Muscle of arm (tissue), 12 donors: ENCODE data around the gene OPN1SW. TPM values are rescaled to one million over a fixed set of nuclear protein-coding genes. Genes with fewer than 3 reads are reported as not detected.

Source experiments
- DNase-seq: peaks from one replicate; pipeline ENCODE4 v3.0.0-alpha.2; 2013
- polyA plus RNA-seq, 12 donors: library from polyadenylated mRNA; unstranded; fragments of 120-200 nt; gene quantifications; one replicate each; pipeline ENCODE4 v1.2.1, GENCODE V29; 2013; ENCODE audit not compliant: insufficient read length in 12 of 12

The OPN1SW gene
- polyA plus RNA-seq, 12 donors: 1.4 to 3.9 (median 2.4) TPM; not detected in 2

- no peak for DNase-seq
Measured at GRCh38 chr7:128759242-128759641, 16.4 kb downstream of the OPN1SW start.

GRCh38 chr7:128758553-128758952 lies 17.0 kb downstream of the OPN1SW start:
- DNase-seq: no peak

GRCh38 chr7:128757203-128757602 lies 18.4 kb downstream of the OPN1SW start:
- DNase-seq: no peak

GRCh38 chr7:128755819-128756476 lies 19.6 kb downstream of the OPN1SW start:
- no peak for DNase-seq

GRCh38 chr7:128755075-128755818 lies 20.3 kb downstream of the OPN1SW start:
- no peak for DNase-seq

GRCh38 chr7:128752251-128752650 lies 23.3 kb downstream of the OPN1SW start:
- no peak for DNase-seq

DNA sequence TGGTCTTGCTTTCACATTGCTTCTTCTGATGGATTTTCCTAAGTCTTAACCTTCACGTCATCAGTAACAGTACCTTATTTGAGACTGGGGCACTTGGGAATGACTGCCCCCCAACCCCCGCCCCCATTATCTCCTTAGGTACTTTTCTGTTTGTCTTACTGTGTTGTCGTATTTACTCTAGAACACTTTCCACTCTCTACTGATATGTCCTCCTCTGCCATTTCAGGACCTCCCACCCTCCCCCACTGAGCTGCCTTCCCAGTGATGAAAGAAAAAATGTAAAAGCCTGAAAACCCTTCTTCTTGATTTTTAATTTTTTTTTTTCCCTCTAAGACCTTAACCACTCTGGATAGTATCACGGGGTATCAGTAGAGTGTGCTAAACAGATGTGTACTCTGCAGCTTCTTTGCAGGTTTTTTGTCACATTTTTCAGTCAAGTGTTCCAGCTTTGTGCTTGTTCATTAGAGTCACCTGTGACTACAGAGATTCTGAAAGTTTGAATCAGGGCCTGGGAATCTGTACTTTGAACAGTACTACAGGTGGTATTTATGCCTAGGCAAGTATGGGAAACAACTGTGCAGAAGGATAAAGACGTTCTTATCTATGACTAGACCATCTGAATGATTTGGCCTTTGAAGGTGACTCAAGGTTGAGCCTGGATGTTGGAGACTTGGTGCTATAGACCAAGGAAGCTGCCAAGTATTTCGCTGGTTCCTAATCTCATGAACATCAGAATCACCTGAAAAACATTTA lies 28.1 kb downstream of the OPN1SW start:
- no peak for DNase-seq

GRCh38 chr7:128745706-128746105 lies 29.9 kb downstream of the OPN1SW start:
- DNase-seq: no peak

GRCh38 chr7:128744366-128744905 lies 31.2 kb downstream of the OPN1SW start:
- DNase-seq: no peak

DNA sequence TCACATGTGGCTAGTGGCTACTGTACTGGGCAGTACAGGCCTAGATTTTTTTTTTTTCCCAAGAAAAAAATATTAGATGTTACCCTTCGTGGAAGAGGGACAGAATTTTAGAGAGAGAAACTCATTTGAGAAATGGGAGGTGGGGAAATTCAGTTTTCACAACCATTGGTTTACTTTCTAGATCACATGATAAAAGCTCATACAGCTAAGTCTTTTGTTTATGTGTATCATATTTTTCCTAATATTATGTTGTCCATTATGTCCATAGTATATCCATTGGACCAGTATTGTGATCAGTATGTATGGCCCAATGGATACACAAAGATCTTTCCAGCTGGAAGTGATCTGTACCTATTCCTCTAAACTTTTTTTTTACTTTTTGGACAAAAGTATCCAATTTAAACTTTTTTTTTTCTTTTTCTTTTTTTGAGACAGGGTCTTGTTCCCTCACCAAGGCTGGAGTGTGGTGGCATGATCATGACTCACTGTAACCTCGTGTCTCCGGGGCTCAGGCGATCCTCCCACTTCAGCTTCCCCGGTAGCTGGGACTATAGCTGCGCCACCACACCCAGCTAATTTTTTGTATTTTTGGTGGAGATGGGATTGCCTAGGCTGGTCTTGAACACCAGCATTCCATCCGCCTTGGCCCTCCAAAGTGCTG lies 32.4 kb downstream of the OPN1SW start:
- DNase-seq: no peak

DNA sequence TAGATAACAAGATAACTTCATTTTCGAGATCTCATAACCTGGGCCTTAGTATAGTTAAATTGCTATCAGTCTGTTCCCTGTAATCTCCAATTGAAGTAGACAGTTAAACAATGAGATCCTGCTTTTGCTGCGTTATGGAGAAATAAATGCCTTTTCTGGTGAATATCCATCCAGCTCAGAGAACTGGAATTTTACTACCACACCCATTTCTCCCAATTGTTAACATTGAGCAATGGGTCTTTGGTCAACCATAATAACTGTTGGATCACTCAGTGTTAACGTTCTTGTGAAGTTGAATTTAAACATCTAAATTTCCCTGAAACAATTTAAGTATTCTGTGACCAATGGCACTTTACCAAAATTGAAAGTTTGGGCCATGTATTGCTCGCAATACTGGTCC lies 33.4 kb downstream of the OPN1SW start:
- DNase-seq: no peak

DNA sequence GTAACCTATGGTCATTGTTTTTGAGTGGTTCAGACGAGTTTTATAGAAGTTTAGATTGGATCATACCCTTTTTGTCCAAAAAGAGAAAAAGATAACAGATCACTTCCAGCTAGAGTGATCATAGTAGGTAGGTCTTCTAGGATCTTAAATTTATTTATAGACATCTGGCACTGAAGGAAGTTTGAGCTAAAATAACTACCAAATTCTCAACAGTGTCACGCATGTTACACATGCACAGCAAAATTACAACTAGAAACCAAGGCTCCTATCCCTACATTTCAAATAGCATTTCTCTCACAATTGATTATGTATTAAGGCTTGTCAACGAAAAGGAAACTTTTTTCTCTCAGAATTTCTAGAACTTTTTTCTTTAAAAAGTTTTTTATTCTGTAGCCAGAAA lies 34.1 kb downstream of the OPN1SW start:
- DNase-seq: no peak

DNA sequence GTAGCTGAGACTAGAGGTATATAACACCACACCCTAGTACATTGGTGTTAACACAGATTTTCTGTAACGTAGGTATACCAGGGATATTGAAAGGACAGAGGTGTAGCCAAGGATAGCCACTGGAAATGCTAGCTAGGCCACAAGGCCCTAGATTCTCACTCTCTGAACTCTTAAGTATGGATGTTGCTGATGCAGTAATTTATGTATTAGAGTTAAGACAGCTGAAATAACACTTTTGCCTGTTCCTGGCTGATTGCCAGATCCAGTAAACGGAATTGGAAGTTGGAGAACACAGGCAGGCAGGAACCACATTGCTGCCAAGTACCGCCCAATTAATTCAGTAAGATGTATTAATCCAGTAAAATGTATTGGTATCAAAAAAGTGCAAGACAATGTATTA lies 34.6 kb downstream of the OPN1SW start:
- DNase-seq: no peak

DNA sequence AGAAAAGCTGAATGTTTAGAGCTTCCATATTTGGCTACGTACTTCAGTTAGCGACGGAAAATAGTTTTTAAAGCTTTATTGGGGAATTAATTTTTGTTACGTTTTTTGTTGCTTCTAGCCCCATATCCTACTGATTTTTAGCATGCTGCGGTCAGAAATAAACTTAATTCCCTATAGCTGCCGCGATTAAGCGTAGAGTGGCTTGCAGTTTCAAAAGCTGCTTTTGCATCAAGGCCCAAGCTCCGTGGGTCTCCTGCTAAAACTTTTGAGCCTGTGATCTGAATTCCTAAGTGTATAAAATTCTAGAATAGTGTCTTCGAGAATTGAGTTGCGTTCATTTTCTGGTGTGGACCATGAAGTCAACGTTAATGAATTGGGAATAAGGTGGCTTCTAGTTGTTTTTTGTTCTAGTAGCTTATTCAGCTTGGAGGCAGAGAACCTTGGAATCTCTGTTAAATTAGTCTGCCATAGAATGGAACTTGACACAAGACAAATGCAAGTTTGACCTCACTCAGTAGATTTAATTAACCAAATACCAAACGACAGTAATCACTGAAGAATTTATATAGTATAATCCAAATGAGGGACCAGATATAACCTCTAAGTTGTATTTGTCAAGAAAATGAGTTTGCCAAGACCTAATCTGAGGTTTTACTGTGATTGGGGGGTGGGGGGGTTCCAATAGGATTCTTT lies 35.5 kb downstream of the OPN1SW start:
- DNase-seq: no peak

GRCh38 chr7:128739048-128739962 lies 36.3 kb downstream of the OPN1SW start, which contains the start of gene CALU:
CALU (plus strand) TSS chr7:128739359; CDS start chr7:128748584, 9,225 bp downstream.
- peak; percentile 97 for DNase-seq

- DNase-seq: no peak
Measured at GRCh38 chr7:128738570-128739047, 37.0 kb downstream of the OPN1SW start.

GRCh38 chr7:128737867-128738385 lies 37.7 kb downstream of the OPN1SW start:
- no peak for DNase-seq

GRCh38 chr7:128737441-128737840 lies 38.2 kb downstream of the OPN1SW start:
- no peak for DNase-seq

DNA sequence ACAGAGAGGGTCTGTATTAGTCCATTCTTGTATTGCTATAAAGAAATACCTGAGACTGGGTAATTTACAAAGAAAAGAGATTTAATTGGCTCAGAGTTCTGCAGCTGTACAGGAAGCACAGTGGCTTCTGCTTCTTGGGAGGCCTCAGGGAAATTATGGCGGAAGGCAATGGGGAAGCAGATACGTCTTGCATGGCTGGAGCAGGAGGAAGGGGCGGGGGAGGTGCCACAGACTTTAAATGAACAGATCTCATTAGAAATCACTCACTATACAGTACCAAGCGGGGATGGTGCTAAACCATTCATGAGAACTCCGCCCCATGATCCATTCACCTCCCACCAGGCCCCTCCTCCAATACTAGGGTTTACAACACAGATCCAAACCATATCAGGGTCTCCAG lies 40.2 kb downstream of the OPN1SW start:
- no peak for DNase-seq

DNA sequence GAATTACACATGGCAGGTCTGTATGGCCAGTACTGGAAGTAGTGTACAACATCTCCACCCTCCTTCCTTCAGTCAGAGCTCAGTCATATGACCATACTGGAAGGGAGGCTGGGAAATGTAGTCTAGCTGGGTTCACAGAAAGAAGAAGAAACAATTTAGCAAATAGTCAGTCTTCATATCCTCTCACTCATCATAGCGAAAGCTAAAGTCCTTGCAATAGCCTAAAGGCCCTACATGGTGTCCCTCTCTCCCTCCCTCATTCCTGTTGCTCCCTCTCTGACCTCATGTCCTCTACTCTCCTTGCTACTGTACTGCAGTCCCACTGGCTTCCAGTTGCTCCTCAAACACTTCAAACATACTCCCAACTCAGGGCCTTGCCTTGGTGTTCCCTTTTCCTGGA lies 40.7 kb downstream of the OPN1SW start:
- DNase-seq: no peak
